HepG2 (cell line): Measurements from ENCODE around the gene NDUFB3. TPM values are rescaled to one million over a fixed set of nuclear protein-coding genes. Genes with fewer than 3 reads are reported as not detected.

Source experiments
- CHD2 ChIP-seq: IDR thresholded peaks from 2 replicates; pipeline ENCODE4 v1.6.1; 2011; ENCODE audit warnings: low read depth, low read length, improper control_type of control experiment
- DPF2 ChIP-seq: sonication (generic); formaldehyde crosslinking; IDR thresholded peaks from 2 replicates; pipeline ENCODE4 v1.4.0; 2020; ENCODE audit warnings: mild to moderate bottlenecking, low read depth, missing genetic modification reagents, borderline replicate concordance
- FOXP1 ChIP-seq, 2 experiments: fragments of 450-650 bp in 1 of 2; IDR thresholded peaks; 2 replicates each; pipeline ENCODE4 v1.6.1; 2017 to 2018; ENCODE audit warnings: antibody characterized with exemption in 1 of 2
- KLF6 ChIP-seq: IDR thresholded peaks from 2 replicates; pipeline ENCODE4 v1.8.0; 2016; ENCODE audit warnings: missing biosample characterization, missing genetic modification reagents
- MTF1 ChIP-seq: sonication (generic); formaldehyde crosslinking; IDR thresholded peaks from 2 replicates; pipeline ENCODE4 v1.5.0; 2020; ENCODE audit warnings: missing genetic modification reagents
- POLR2AphosphoS2 ChIP-seq: IDR thresholded peaks from 2 replicates; pipeline ENCODE4 v1.6.1; 2011; ENCODE audit warnings: low read depth, low read length, improper control_type of control experiment
- SATB2 ChIP-seq: sonication (generic); formaldehyde crosslinking; IDR thresholded peaks from 2 replicates; pipeline ENCODE4 v1.5.0; 2020; ENCODE audit warnings: missing genetic modification reagents
- SNAI1 ChIP-seq: sonication (generic); formaldehyde crosslinking; IDR thresholded peaks from 2 replicates; pipeline ENCODE4 v1.5.0; 2020; ENCODE audit warnings: mild to moderate bottlenecking, missing genetic modification reagents, borderline replicate concordance
- YEATS2 ChIP-seq: sonication (generic); formaldehyde crosslinking; IDR thresholded peaks from 2 replicates; pipeline ENCODE4 v1.4.0; 2020; ENCODE audit warnings: missing genetic modification reagents, borderline replicate concordance
- ZEB1 ChIP-seq: IDR thresholded peaks from 2 replicates; pipeline ENCODE4 v1.6.1; 2012; ENCODE audit warnings: mild to moderate bottlenecking, low read depth, inconsistent platforms; ENCODE audit not compliant: insufficient replicate concordance
- ZFP36L1 ChIP-seq: sonication (generic); formaldehyde crosslinking; IDR thresholded peaks from 2 replicates; pipeline ENCODE4 v1.8.0; 2022; ENCODE audit warnings: mild to moderate bottlenecking, missing genetic modification reagents, moderate library complexity
- ZMAT3 ChIP-seq: sonication (generic); formaldehyde crosslinking; conservative IDR thresholded peaks from 2 replicates; pipeline ENCODE4 v1.7.0; 2021; ENCODE audit warnings: missing genetic modification reagents
- ZNF431 ChIP-seq: sonication (generic); formaldehyde crosslinking; IDR thresholded peaks from 2 replicates; pipeline ENCODE4 v1.9.0; 2022; ENCODE audit warnings: missing genetic modification reagents, low read depth, mild to moderate bottlenecking, borderline replicate concordance
- ZNF468 ChIP-seq: sonication (generic); formaldehyde crosslinking; IDR thresholded peaks from 2 replicates; pipeline ENCODE4 v1.8.0; 2022; ENCODE audit warnings: mild to moderate bottlenecking, moderate library complexity, missing genetic modification reagents
- ZNF501 ChIP-seq: sonication (generic); formaldehyde crosslinking; IDR thresholded peaks from 2 replicates; pipeline ENCODE4 v1.5.1; 2020; ENCODE audit warnings: mild to moderate bottlenecking, moderate library complexity, missing genetic modification reagents
- ZNF761 ChIP-seq: sonication (generic); formaldehyde crosslinking; conservative IDR thresholded peaks from 2 replicates; pipeline ENCODE4 v1.4.0; 2020; ENCODE audit warnings: mild to moderate bottlenecking, missing genetic modification reagents
- ZNF773 ChIP-seq: sonication (generic); formaldehyde crosslinking; IDR thresholded peaks from 2 replicates; pipeline ENCODE4 v1.4.0; 2020; ENCODE audit warnings: missing genetic modification reagents, borderline replicate concordance
- polyA plus RNA-seq, 8 experiments: library from polyadenylated mRNA; depleted of rRNA in 3 of 8; stranded (reverse) in 7 of 8; unstranded in 1 of 8; fragments of >200 nt; fragmentation: Illumina TruSeq in 4 of 8; extraction: Trizol in 4 of 8; gene quantifications; 2 replicates each; pipeline versions ENCODE4 v1.2.1 to v1.2.3, GENCODE V29; 2011 to 2016; ENCODE audit warnings: low read depth in 4 of 8, missing spikeins in 1 of 8, mixed read lengths in 1 of 8; ENCODE audit not compliant: insufficient read depth in 1 of 8
- total RNA-seq, 5 experiments: library from RNA; depleted of rRNA; stranded (reverse); fragments of >200 nt; fragmentation: Illumina TruSeq; extraction: Trizol; gene quantifications; 2 replicates each; pipeline ENCODE4 v1.2.3, GENCODE V29; 2016; ENCODE audit warnings: low read depth in 1 of 5
- TF ChIP-seq, protein P1 (sequence below): sonication (generic); formaldehyde crosslinking; IDR thresholded peaks from 2 replicates; pipeline ENCODE4 v1.4.0; 2020; ENCODE audit warnings: missing genetic modification reagents, borderline replicate concordance
- TF ChIP-seq, protein P2 (sequence below): sonication (generic); formaldehyde crosslinking; IDR thresholded peaks from 2 replicates; pipeline ENCODE4 v1.8.1; 2023; ENCODE audit warnings: mild to moderate bottlenecking, inconsistent platforms, moderate library complexity, missing genetic modification reagents, borderline replicate concordance
- TF ChIP-seq, protein P3 (sequence below): IDR thresholded peaks from 2 replicates; pipeline ENCODE4 v1.6.1; 2018; ENCODE audit warnings: missing genetic modification reagents
- TF ChIP-seq, protein P4 (sequence below): sonication (generic); formaldehyde crosslinking; IDR thresholded peaks from 2 replicates; pipeline ENCODE4 v1.8.1; 2022; ENCODE audit warnings: low read depth, mild to moderate bottlenecking, missing genetic modification reagents

Gene NDUFB3
- total and polyA plus RNA-seq, 2 of the 13 experiments (the other 11 are each of a cell fraction or from before 2014, with no cell fraction given): 50.7 to 159 TPM

DNA sequence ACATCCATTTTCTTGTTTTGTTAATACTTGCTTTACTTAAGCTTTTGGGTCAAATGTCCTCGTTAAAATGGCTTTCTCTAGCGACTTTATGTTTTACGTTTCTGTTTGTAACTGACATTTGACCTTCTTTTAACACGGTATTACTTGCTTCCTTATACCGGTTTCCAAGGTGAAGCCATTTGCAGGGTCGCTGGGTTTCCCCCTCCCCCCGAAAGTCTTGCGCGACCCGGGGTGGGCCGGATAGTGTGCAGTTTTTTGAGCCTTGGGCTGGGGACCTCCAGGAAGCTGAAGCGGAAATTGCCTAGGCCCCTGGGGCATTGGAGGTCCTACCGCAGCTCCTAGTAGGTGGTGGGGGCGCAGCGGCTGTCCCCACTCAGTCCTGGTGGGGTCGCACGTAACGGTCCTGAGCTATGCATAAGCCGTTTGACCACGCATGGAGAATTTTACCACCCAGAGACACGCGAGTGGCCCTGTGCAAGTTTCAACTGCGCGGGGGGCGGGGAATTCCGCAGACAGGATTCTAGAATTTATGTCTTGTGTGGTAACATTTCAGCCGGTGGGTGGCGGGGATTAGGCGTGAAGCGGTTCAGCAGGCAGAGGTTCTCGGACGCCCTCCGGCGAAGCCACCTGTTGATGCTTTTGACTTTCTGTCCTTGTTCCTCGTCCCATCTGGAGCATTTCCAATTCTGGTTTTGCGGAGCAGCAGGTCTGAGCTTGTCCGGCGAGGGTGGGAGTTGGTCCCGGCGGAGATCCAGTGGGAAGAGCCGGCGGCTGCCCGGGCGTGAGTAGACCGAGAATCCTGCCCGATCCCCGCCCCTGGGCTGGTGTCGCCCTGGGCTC is 46.5 kb downstream of the NDUFB3 start (continued):
- TF ChIP-seq, protein P1, sequence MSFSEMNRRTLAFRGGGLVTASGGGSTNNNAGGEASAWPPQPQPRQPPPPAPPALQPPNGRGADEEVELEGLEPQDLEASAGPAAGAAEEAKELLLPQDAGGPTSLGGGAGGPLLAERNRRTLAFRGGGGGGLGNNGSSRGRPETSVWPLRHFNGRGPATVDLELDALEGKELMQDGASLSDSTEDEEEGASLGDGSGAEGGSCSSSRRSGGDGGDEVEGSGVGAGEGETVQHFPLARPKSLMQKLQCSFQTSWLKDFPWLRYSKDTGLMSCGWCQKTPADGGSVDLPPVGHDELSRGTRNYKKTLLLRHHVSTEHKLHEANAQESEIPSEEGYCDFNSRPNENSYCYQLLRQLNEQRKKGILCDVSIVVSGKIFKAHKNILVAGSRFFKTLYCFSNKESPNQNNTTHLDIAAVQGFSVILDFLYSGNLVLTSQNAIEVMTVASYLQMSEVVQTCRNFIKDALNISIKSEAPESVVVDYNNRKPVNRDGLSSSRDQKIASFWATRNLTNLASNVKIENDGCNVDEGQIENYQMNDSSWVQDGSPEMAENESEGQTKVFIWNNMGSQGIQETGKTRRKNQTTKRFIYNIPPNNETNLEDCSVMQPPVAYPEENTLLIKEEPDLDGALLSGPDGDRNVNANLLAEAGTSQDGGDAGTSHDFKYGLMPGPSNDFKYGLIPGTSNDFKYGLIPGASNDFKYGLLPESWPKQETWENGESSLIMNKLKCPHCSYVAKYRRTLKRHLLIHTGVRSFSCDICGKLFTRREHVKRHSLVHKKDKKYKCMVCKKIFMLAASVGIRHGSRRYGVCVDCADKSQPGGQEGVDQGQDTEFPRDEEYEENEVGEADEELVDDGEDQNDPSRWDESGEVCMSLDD: 0 out of 2 replicates have a peak, but pooled peaks have one; percentile 81
- TF ChIP-seq KLF6 (CRISPR knock-in tag) (no peak; the same call in 1 of the 2 replicates), ZNF773 (CRISPR knock-in tag) (peak; percentile 36; the same call in 1 of the 2 replicates), ZMAT3 (peak; percentile 76; the same call in 1 of the 2 replicates), YEATS2 (no peak), ZEB1 (no peak), ZNF501 (CRISPR knock-in tag) (peak; percentile 91), ZNF431 (CRISPR knock-in tag) (no peak), SNAI1 (CRISPR knock-in tag) (peak; percentile 74), CHD2 (peak; percentile 14; the same call in 1 of the 2 replicates), SATB2 (CRISPR knock-in tag) (no peak), ZNF468 (CRISPR knock-in tag) (no peak), FOXP1 (IDR thresholded peaks at IDR 0.05) (no peak), FOXP1 (CRISPR knock-in tag; IDR thresholded peaks at IDR 0.05) (peak; percentile 17; the same call in 1 of the 2 replicates), MTF1 (CRISPR knock-in tag) (no peak), DPF2 (CRISPR knock-in tag) (peak; percentile 60; the same call in 1 of the 2 replicates), ZFP36L1 (peak; percentile 79; the same call in 1 of the 2 replicates), POLR2AphosphoS2 (no peak), ZNF761 (CRISPR knock-in tag) (peak; percentile 97)
- TF ChIP-seq, protein P2, sequence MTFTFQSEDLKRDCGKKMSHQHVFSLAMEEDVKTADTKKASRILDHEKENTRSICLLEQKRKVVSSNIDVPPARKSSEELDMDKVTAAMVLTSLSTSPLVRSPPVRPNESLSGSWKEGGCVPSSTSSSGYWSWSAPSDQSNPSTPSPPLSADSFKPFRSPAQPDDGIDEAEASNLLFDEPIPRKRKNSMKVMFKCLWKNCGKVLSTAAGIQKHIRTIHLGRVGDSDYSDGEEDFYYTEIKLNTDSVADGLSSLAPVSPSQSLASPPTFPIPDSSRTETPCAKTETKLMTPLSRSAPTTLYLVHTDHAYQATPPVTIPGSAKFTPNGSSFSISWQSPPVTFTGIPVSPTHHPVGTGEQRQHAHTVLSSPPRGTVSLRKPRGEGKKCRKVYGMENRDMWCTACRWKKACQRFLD (CRISPR knock-in tag): peak; percentile 94; the same call in 1 of the 2 replicates
- TF ChIP-seq, protein P3, sequence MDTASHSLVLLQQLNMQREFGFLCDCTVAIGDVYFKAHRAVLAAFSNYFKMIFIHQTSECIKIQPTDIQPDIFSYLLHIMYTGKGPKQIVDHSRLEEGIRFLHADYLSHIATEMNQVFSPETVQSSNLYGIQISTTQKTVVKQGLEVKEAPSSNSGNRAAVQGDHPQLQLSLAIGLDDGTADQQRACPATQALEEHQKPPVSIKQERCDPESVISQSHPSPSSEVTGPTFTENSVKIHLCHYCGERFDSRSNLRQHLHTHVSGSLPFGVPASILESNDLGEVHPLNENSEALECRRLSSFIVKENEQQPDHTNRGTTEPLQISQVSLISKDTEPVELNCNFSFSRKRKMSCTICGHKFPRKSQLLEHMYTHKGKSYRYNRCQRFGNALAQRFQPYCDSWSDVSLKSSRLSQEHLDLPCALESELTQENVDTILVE: peak; percentile 71; the same call in 1 of the 2 replicates
- TF ChIP-seq, protein P4, sequence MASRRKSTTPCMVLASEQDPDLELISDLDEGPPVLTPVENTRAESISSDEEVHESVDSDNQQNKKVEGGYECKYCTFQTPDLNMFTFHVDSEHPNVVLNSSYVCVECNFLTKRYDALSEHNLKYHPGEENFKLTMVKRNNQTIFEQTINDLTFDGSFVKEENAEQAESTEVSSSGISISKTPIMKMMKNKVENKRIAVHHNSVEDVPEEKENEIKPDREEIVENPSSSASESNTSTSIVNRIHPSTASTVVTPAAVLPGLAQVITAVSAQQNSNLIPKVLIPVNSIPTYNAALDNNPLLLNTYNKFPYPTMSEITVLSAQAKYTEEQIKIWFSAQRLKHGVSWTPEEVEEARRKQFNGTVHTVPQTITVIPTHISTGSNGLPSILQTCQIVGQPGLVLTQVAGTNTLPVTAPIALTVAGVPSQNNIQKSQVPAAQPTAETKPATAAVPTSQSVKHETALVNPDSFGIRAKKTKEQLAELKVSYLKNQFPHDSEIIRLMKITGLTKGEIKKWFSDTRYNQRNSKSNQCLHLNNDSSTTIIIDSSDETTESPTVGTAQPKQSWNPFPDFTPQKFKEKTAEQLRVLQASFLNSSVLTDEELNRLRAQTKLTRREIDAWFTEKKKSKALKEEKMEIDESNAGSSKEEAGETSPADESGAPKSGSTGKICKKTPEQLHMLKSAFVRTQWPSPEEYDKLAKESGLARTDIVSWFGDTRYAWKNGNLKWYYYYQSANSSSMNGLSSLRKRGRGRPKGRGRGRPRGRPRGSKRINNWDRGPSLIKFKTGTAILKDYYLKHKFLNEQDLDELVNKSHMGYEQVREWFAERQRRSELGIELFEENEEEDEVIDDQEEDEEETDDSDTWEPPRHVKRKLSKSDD: 0 out of 2 replicates have a peak, but pooled peaks have one; percentile 30
